HPDE6-E6E7 (cell line): ENCODE measurements around the gene BOLA3.
A peak's percentile ranks its signal among the peaks of the same experiment; 100 is the strongest.
"Not testable (repeated sequence)": the region's sequence is repeated elsewhere in the genome, so short reads cannot be mapped to it uniquely, and the experiment has no call there.

Source experiments
- DNase-seq: peaks from one replicate; pipeline ENCODE4 v3.0.0; 2011; ENCODE audit warnings: missing footprints; ENCODE audit errors: extremely low spot score

Gene BOLA3, protein sequence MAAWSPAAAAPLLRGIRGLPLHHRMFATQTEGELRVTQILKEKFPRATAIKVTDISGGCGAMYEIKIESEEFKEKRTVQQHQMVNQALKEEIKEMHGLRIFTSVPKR

DNA sequence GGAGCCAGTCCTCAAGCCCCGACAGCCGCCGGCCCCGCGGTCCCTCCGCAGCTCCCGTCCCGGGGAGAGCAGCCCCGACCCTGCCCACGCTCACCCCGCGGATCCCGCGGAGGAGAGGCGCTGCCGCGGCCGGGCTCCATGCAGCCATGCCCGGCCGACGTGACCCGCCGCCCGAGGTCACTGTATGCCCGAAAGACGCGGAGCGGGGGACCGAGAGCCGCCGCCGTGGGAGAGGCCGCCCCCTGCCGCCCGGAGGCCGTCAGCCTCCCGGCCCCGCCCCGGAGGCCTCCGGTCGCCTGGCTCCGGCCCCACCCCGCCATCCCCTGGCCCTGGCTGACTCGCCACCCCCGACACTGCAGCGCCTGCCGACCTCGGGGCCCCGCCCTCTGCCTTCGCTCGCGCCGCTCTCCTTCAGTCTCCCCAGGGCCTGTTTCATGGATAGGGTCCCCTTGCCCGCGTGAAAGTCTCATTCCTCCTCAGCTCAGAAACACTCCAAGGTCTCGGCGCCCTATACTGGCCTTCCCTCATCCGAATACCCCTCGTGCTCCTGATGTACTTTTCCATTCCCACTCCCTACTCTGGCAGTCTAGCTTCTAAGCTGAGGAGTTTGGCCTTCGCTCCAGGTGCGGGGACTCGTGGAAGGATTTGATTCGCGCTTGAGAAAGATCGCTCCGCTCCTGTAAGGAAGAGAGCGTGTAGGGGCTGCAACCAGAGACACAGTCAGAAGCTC lies at the start of gene BOLA3:
TSS of gene BOLA3 (minus strand) at position 186 of the 730 bp plus-strand sequence. CDS start at position 148, 38 bp downstream.
- peak; percentile 88 for DNase-seq

DNA sequence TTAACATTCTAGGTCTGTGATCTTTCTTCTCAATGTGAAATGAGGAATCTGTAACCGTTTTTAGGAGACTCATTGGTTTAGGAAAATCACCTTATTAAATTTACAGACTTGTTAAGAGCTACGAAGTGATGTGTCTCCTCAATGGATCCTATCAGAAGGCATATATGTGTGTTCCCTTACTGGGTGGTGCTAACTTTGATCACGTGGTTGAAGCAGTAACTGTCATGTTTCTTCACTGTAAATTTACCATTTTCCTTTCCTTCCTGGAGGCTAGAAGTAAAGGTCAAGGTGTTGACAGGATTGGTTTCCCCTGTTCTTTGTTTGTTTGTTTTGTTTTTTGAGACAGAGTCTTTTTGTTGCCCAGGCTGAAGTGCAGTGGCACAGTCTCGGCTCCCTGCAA lies 49.3 kb upstream of the BOLA3 start:
- DNase-seq = no peak

- DNase-seq = no peak
Measured at GRCh38 chr2:74194799-74195198, 47.1 kb upstream of the BOLA3 start.

GRCh38 chr2:74191596-74192380 lies 44.1 kb upstream of the BOLA3 start:
- no peak for DNase-seq

DNA sequence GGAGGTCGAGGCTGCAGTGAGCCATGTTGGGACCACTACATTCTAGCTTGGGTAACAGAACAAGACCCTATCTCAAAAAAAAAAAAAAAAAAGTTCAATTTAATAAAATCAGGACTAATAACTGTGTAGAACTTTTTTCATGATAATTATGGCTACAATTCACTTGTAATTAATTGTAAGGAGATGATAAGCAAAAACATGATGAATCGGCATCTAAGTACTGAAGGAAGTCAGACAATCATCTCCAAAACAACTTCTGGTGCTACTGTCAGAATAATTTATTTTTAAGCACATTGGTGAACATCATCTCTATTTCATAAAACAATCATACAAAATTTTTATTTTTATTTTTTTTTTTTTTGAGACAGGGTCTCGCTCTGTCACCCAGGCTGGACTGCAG lies 41.0 kb upstream of the BOLA3 start:
- no peak for DNase-seq

DNA sequence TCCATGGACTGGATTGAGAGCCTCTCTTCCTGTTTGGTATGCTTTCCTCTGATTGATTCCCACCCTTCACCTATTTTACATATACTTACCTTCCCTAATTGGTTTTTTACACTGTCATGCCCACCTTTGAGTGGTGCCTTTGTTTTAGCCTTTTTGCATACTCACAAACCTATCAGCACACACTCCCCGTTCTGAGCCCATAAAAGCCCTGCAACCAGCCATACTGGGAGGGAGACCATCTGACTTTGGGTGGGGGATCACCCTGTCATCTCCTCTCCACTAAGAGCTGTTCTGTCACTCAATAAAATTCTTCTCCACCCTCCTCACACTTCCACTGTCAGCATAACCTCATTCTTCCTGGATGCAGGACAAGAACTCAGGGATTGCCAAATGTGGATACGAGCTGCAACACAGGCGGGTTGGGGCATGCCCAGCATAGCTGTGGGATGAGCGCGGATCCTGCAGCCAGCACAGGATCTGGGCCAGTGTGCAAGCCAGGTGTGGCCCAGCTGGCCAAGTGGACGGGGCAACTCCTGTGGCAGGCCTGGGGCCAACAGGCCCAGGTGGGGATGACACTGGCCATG lies 40.4 kb upstream of the BOLA3 start:
- peak; percentile 87 for DNase-seq

DNA sequence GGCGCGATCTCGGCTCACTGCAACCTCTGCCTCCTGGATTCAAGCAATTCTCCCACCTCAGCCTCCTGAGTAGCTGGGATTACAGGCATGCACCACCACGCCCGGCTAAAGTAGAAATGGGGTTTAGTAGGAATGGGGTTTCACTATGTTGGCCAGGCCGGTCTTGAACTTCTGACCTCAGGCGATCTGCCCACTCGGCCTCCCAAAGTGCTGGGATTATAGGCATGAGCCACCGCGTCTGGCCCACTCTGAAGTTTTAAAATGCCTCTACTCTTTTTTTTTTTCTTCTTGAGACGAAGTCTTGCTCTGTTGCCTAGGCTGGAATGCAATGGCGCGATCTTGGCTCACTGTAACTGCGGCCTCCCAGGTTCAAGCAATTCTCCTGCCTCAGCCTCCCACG lies 39.0 kb upstream of the BOLA3 start:
- not testable (repeated sequence) for DNase-seq

DNA sequence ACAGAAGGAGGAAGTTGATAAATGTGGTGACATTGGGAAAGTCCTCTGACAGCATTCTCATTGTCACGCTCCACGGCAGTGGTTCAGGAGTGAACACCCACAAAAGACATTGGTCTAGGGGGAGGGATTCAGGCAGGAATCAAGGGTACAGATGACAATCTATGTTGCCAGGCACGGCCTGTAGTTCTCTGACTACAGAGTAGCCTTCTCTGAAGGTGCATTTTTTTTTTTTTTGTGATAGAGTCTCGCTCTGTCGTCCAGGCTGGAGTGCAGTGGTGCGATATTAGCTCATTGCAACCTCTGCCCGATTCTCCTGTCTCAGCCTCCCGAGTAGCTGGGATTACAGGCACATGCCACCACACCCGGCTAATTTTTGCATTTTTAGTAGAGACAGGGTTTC lies 38.3 kb upstream of the BOLA3 start:
- no peak for DNase-seq

GRCh38 chr2:74183878-74184277 lies 36.2 kb upstream of the BOLA3 start:
- DNase-seq = no peak

GRCh38 chr2:74181739-74182138 lies 34.0 kb upstream of the BOLA3 start:
- DNase-seq = no peak

GRCh38 chr2:74179063-74179865 lies 31.6 kb upstream of the BOLA3 start:
- no peak for DNase-seq

DNA sequence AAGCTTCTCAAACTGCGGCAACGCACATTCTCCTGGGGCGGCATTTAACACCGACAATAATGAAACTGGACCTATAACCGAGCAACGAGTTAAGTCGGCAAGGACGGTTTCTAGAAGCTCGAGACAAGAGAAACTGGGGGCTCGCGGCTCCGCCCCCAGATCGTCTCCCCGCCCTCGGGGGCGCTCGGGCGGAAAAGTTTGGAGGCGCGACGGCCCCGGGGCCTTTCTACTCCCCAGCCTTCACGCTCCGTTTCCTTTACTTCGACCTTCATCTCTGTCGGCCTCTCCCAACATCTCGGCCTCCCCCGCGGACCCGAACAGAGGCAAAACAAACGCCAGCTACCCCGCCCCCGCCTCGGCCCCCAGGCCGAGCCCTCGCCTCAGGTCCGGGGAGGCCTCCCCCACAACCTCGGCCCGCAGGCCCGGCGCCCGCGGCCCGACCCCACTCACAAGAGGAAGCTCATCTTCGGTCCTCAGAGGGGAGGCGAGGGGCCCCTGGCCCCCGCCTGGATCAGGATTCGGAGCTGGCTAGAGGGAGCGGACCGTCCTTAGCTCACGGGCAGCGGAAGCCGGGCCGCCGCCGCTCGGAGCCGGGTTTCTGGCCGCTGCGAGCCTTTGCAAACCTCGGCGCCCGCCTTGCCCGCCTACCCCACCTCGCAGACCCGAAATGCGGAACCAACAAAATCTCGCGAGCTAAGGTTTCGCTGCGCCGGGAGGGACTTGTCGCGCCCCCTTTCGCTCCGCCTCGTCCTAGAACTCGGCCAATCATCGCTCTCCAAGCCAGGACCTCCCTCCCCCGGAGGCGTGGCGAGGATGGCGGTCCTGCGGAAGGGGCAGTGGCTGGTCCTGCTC lies 30.7 kb upstream of the BOLA3 start, which contains the start of gene MOB1A:
TSS of gene MOB1A (minus strand) at position 669 of the 852 bp plus-strand sequence. CDS start at position 464, 205 bp downstream.
- peak; percentile 97 for DNase-seq

GRCh38 chr2:74177696-74178095 lies 30.0 kb upstream of the BOLA3 start:
- no peak for DNase-seq

GRCh38 chr2:74174909-74175308 lies 27.2 kb upstream of the BOLA3 start:
- no peak for DNase-seq

DNA sequence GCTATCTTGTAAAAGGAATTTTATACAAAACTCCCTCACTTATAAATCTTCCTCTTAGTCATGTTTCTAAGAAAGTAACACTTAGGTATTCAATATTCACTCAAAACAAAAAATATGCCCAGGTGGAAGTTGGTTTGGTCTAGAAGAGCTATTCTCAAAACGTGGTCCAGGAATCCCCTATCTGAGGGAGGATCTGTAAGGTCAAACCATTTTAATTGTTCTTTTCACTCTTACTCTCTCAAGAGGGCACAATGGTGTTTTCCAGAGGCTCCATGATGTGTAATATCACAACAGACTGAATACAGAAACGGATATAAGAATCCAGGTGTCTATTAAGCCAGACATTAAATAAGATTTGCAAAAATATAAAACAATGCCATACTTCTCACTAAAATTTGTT lies 21.0 kb upstream of the BOLA3 start:
- DNase-seq = no peak

DNA sequence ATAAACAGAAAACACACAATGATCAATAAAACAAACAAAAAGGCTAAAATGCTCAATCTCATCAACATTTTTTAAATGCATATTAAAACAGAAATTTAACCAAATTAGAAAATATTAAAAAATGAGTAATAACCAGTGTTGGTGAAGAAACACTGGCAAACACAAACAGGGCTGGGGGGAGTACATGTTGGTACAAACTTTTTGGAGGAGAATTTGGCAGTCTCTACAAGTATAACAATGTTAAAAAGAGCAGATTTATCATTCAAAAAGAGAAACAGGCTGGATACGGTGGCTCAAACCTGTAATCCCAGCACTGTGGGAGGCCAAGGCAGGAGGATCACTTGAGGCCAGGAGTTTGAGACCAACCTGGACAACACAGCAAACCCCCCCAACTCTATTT lies 17.0 kb upstream of the BOLA3 start:
- no peak for DNase-seq

DNA sequence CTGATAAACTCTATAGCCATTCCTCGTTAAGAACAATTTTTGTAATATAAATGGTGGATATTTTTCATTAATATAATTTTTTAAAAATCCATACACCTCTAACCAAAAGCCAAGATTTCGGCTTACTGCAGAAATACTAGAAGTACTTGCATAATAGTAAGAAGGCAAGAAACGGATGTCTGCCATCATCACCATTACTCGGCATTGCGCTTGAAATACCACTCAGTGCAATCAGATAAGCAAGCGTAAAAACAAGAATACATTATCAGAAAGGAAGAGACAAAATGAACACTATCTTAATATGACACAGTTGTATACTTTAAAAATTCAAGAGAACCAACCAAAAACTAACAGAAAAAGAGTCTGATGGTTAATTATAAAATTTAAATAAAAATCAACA lies 15.2 kb upstream of the BOLA3 start:
- no peak for DNase-seq

DNA sequence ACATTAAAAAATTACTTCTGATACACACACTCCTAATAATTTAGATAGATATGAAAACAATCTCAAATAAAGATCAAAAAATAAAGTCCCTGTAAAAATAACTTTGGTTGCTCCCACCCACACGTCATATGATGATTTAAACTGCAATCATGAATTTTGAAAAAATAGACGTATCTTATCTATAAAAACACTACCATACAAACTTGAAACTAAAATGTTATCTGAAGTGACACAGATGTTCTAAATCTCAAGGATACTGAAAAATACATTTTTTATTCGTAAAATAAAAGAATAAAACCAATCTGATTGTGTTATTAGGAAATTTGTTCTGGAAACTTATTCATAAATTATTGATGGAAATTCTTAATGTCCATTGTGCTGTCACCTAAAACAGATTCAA lies 8.1 kb upstream of the BOLA3 start:
- DNase-seq = no peak

DNA sequence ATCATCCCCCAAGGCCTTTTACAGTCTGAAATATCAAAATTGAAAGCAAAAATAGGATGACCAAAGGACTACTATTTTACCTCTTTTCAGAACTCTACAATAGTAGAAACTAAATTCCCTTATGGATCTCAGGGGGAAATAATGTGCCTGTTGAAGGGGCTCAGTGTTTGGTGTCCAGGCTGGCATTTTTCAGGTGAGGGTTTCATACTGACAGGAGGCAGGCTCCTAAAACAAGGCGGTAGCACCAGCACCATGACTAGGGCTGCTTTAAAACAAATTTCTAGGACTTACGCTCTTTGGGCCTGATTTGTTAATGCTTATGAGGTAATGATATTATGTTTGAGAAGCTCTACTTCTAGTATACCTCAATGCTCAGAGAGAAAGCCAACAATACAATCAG lies 5.2 kb upstream of the BOLA3 start:
- no peak for DNase-seq

- DNase-seq = no peak
Measured at GRCh38 chr2:74149570-74150319, 2.0 kb upstream of the BOLA3 start.
